A549 (cell line): ENCODE data around the gene INF2.

Experiments used
- MYC ChIP-seq: IDR thresholded peaks from 2 replicates; pipeline ENCODE4 v1.6.1; 2012; ENCODE audit warnings: mild to moderate bottlenecking, inconsistent platforms, low read length, improper control_type of control experiment, borderline replicate concordance
- POLR2A ChIP-seq: IDR thresholded peaks from 2 replicates; pipeline ENCODE4 v1.6.1; 2012; ENCODE audit warnings: mild to moderate bottlenecking, low read length
- RAD21 ChIP-seq, 2 experiments: fragments of >200 bp in 1 of 2; sonication (Bioruptor Twin) in 1 of 2; formaldehyde crosslinking in 1 of 2; IDR thresholded peaks in 1 of 2; conservative IDR thresholded peaks in 1 of 2; 2 replicates in 1 of 2; 3 replicates in 1 of 2; pipeline ENCODE4 v1.6.1; 2012 to 2018; ENCODE audit warnings: inconsistent platforms in 1 of 2
- ZSCAN20 ChIP-seq: fragments of 250-450 bp; sonication (Bioruptor Pico); IDR thresholded peaks from 2 replicates; pipeline ENCODE4 v1.8.0; 2022; ENCODE audit warnings: mild to moderate bottlenecking, moderate library complexity
- TF ChIP-seq, protein P1 (sequence below): fragments of >200 bp; sonication (Bioruptor Twin); formaldehyde crosslinking; IDR thresholded peaks from 3 replicates; pipeline ENCODE4 v1.5.1; 2016
- TF ChIP-seq, protein P2 (sequence below): IDR thresholded peaks from 2 replicates; pipeline ENCODE4 v1.6.1; 2012

DNA sequence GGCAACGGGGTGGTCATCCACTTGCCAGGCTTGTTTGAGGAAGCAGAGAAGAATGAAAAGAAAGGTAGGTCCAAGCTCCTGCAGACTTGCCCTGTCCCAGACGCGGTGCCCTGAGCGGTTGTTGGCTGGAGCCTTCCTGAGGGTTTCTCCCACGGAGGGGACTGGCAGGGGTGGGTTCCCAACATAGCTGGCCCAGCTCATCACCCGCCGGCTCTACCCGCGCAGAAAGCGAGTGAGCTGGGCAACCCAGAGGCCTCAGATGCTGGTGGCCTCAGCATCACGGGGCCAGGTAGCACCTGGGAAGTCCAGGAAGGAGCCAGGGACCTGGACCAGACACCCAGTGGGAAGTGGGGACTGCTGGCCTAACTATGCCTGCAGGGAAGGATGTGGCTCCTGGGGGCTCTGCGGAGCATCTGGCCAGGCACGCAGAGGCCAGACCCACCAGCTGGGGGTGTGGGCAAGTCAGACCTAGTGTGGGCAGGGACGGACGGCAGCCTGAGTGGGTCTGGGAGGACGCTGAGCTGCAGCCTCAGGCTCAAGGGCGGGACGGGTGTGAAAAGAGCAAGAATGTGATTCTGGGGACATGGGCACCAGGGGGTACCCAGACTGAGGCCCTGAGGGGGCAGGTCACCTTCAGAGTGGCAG lies 49.1 kb downstream of the INF2 start:
- TF ChIP-seq, protein P1, sequence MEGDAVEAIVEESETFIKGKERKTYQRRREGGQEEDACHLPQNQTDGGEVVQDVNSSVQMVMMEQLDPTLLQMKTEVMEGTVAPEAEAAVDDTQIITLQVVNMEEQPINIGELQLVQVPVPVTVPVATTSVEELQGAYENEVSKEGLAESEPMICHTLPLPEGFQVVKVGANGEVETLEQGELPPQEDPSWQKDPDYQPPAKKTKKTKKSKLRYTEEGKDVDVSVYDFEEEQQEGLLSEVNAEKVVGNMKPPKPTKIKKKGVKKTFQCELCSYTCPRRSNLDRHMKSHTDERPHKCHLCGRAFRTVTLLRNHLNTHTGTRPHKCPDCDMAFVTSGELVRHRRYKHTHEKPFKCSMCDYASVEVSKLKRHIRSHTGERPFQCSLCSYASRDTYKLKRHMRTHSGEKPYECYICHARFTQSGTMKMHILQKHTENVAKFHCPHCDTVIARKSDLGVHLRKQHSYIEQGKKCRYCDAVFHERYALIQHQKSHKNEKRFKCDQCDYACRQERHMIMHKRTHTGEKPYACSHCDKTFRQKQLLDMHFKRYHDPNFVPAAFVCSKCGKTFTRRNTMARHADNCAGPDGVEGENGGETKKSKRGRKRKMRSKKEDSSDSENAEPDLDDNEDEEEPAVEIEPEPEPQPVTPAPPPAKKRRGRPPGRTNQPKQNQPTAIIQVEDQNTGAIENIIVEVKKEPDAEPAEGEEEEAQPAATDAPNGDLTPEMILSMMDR, result no peak
- TF ChIP-seq POLR2A (no peak), ZSCAN20 (no peak), RAD21 (conservative IDR thresholded peaks at IDR 0.05 in 1 of 2, IDR thresholded peaks at IDR 0.05 in 1 of 2) (no peak), MYC (no peak)
- TF ChIP-seq, protein P2, sequence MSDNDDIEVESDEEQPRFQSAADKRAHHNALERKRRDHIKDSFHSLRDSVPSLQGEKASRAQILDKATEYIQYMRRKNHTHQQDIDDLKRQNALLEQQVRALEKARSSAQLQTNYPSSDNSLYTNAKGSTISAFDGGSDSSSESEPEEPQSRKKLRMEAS, result no peak
